HUES6 (cell line): Measurements from ENCODE around the gene BORCS5.
"Not testable (repeated sequence)": the region's sequence is repeated elsewhere in the genome, so short reads cannot be mapped to it uniquely, and the experiment has no call there.

ENCODE experiments used
- H3K27ac ChIP-seq: 2 replicates; pipeline ENCODE4 v1.7.0; 2013; ENCODE audit warnings: low read depth, mild to moderate bottlenecking, low read length, inconsistent platforms
- H3K27me3 ChIP-seq: 2 replicates; pipeline ENCODE4 v1.6.1; 2013; ENCODE audit warnings: low read length; ENCODE audit not compliant: control insufficient read depth, insufficient read depth
- H3K36me3 ChIP-seq: 2 replicates; pipeline ENCODE4 v1.6.1; 2013; ENCODE audit warnings: low read length; ENCODE audit not compliant: control insufficient read depth, insufficient read depth
- H3K4me1 ChIP-seq: 2 replicates; pipeline ENCODE4 v1.6.1; 2013; ENCODE audit warnings: low read length; ENCODE audit not compliant: control insufficient read depth, insufficient read depth
- H3K4me3 ChIP-seq: 2 replicates; pipeline ENCODE4 v1.5.1; 2013; ENCODE audit warnings: low read depth, low read length
- H3K9ac ChIP-seq: one replicate; pipeline ENCODE4 v1.6.1; 2013; ENCODE audit warnings: mild to moderate bottlenecking, low read length
- H3K9me3 ChIP-seq: 2 replicates; pipeline ENCODE4 v1.6.1; 2013; ENCODE audit warnings: low read depth, low read length; ENCODE audit not compliant: control insufficient read depth, insufficient read depth

The BORCS5 gene

GRCh38 chr12:12356896-12357718, at the start of gene BORCS5:
Gene BORCS5, plus strand, starts transcription at chr12:12357078. Its CDS starts 374 bp downstream, at chr12:12357452.
- Histone ChIP-seq H3K27ac (peak within 1 kb of the TSS; percentile 54; the same call in 1 of the 2 replicates), H3K36me3 (no peaks in the 10 kb centered on the region; the same call in 1 of the 2 replicates), H3K4me3 (peak within 1 kb of the TSS; percentile 96), H3K4me1 (peaks cover 14% of the 10 kb centered on the region), H3K27me3 (no peaks in the 10 kb centered on the region), H3K9ac (peak within 1 kb of the TSS; percentile 80), H3K9me3 (no peaks in the 10 kb centered on the region)

DNA sequence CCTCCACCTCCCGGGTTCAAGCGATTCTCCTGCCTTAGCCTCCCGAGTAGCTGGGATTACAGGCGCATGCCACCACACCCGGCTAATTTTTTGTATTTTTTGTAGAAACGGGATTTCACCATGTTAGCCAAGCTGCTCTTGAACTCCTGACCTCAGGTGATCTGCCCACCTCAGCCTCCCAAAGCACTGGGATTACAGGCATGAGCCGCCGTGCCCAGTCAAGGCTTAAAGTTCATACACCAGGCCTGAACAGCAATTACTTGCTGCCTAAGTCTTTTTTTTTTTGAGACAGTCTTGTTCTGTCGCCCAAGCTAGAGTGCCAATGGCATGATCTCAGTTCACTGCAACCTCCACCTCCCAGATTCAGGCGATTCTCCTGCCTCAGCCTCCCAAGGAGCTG, 46.2 kb upstream of the BORCS5 start:
- not testable (repeated sequence) for H3K9me3 ChIP-seq, H3K27me3 ChIP-seq, H3K4me1 ChIP-seq, H3K36me3 ChIP-seq, H3K27ac ChIP-seq, H3K9ac ChIP-seq, H3K4me3 ChIP-seq

DNA sequence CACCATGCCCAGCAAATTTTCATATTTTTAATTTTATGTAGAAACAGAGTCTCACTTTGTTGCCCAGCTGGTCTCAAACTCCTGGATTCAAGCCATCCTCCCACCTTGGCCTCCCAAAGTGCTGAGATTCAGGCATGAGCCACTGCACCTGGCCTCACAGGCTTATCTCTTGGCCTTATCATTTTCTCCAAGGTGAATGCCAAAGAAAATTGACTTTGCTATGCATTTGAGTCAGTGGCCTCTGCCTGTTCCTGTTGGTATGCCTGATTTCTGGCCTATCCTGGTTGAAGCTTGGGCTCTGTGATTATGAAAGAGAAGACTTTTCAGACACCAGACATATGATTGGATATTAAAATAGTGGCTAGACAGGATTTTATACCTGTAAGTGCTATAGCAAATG, 41.0 kb upstream of the BORCS5 start:
- Histone ChIP-seq H3K27ac (no peak overlapping the region), H3K9me3 (no peaks in the 10 kb centered on the region), H3K4me3 (no peak overlapping the region), H3K27me3 (no peaks in the 10 kb centered on the region), H3K9ac (no peak overlapping the region), H3K4me1 (peaks cover 14% of the 10 kb centered on the region), H3K36me3 (no peaks in the 10 kb centered on the region)

DNA sequence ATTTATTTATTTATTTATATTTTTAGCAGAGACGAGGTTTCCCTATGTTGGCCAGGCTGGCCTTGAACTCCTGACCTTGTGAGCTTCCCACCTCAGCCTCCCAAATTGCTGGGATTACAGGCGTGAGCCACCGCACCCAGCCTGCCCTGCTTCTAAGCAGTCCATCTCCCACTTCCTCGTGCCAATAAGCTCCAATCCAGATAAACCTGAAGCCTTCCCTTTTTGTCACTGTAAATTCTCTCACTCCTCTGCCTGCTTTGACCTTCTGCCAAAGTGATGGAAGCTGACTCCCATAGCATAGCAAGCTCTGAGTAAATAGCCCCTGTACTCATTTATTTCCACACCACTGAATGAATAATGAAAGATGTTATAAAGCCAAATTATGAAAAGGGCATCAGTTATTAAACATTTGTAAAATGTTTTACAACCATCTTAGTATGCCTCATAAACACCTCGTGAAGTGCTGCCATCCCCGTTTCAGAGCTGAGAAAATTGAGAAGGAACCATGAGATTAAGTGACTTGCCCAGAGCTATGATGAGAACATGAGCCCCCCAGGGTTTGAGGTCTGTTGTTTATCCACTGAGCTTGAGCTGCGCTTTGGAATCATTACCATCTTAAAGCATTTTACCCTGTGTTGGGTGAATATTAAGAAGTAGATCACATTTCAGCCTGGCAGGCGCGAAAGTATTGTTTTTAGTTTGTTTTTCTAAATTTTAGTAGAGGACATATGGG, 37.3 kb upstream of the BORCS5 start:
- H3K27me3 ChIP-seq, result no peaks in the 10 kb centered on the region
- H3K4me1 ChIP-seq, result peaks cover 14% of the 10 kb centered on the region
- no peak overlapping the region for H3K27ac ChIP-seq
- H3K9ac ChIP-seq, result no peak overlapping the region
- no peaks in the 10 kb centered on the region for H3K9me3 ChIP-seq
- no peak overlapping the region for H3K4me3 ChIP-seq
- no peaks in the 10 kb centered on the region for H3K36me3 ChIP-seq

DNA sequence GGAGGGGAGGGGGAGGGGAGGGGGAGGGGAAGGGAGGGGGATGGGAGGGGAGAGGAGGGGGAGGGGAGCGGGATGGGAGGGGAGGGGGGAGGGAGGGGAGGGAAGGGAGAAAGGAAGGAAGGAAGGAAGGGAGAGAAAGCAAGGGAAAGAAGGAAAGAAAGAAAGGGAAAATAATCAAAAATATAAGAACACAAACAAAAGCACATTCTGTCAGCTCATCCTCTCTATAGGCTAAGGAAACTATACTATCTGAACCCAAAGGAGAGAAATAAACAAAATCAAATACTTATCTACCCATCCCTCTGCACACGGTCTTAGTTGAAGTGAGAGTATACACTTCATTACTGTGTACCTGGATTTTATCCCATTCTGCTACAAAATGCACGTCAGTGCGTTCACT, 33.8 kb upstream of the BORCS5 start:
- Histone ChIP-seq H3K4me1 (peaks cover 14% of the 10 kb centered on the region), H3K4me3 (no peak overlapping the region), H3K27me3 (no peaks in the 10 kb centered on the region), H3K36me3 (no peaks in the 10 kb centered on the region), H3K27ac (no peak overlapping the region), H3K9me3 (no peaks in the 10 kb centered on the region), H3K9ac (no peak overlapping the region)

- Histone ChIP-seq H3K4me1 (peaks cover 14% of the 10 kb centered on the region), H3K9ac (no peak overlapping the region), H3K27ac (no peak overlapping the region), H3K9me3 (no peaks in the 10 kb centered on the region), H3K4me3 (no peak overlapping the region), H3K36me3 (no peaks in the 10 kb centered on the region), H3K27me3 (no peaks in the 10 kb centered on the region)
Measured at GRCh38 chr12:12323591-12323990, 33.3 kb upstream of the BORCS5 start.

GRCh38 chr12:12326262-12326661, 30.6 kb upstream of the BORCS5 start:
- Histone ChIP-seq H3K9me3 (no peaks in the 10 kb centered on the region), H3K4me3 (no peak overlapping the region), H3K9ac (no peak overlapping the region), H3K36me3 (no peaks in the 10 kb centered on the region), H3K27me3 (no peaks in the 10 kb centered on the region), H3K4me1 (peaks cover 2% of the 10 kb centered on the region), H3K27ac (no peak overlapping the region)

GRCh38 chr12:12327802-12328201, 29.1 kb upstream of the BORCS5 start:
- no peak overlapping the region for H3K9ac ChIP-seq
- H3K27me3 ChIP-seq, result no peaks in the 10 kb centered on the region
- H3K4me1 ChIP-seq, result peaks cover 12% of the 10 kb centered on the region
- no peak overlapping the region for H3K27ac ChIP-seq
- no peaks in the 10 kb centered on the region for H3K36me3 ChIP-seq
- H3K4me3 ChIP-seq, result no peak overlapping the region
- no peaks in the 10 kb centered on the region for H3K9me3 ChIP-seq

DNA sequence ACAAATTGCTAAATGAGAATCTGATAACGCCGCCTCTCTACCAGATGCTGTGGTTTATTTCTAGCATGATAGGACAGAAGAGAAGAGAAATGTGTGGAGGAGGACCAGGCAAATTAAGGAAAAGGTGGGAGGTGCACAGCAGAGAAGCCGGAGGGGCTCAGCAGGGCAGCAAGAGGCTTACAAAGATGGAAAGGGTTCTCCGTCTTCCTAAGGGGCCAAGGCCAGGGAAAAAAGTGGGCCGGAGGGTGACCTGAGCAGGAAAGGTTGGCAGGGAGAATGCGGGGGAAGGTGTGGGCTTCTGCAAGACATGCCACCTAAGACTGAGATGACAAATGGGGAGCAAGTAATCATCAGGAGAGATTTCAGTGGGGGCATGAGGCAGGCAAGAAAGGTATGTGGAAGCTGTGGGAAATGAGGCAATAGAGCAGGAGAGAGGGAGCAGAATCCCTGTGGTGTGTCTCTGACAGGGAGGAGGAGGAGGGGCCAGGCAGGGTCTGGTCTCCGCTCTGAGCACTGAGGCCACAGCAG, 25.6 kb upstream of the BORCS5 start:
- H3K9ac ChIP-seq, result no peak overlapping the region

DNA sequence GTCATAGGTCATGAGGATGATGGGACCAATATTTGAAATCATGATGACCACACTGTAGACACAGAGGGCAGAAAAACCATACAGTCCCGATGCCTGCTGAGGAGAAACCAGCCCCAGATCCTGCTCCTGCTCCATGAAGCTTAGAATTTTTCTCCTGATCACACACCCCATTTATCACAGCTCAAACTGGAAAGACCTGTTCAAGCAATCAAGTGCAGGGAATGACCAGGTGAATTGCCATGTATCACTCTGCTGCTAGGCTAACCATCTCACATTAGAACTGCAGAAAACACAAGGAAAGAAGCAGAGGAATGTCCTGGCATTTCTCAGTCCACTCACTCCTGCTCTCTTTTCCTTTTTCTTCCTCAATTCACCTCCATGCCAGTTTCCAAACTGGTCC, 25.0 kb upstream of the BORCS5 start:
- Histone ChIP-seq H3K9me3 (no peaks in the 10 kb centered on the region), H3K36me3 (no peaks in the 10 kb centered on the region), H3K4me3 (no peak overlapping the region), H3K4me1 (peaks cover 16% of the 10 kb centered on the region), H3K27ac (no peak overlapping the region), H3K9ac (no peak overlapping the region), H3K27me3 (no peaks in the 10 kb centered on the region)

More for the DNA sequence above, 25.6 kb upstream of the BORCS5 start:
- H3K4me3 ChIP-seq, result no peak overlapping the region
- no peak overlapping the region for H3K27ac ChIP-seq
- H3K36me3 ChIP-seq, result no peaks in the 10 kb centered on the region
- H3K9me3 ChIP-seq, result no peaks in the 10 kb centered on the region
- no peaks in the 10 kb centered on the region for H3K27me3 ChIP-seq
- peaks cover 16% of the 10 kb centered on the region for H3K4me1 ChIP-seq
